Panc1 (cell line): ENCODE results near the gene SERPINB2. TPM values are rescaled to one million over a fixed set of nuclear protein-coding genes. Genes with fewer than 3 reads are reported as not detected.

Source experiments
- ATAC-seq: fragments of 200-7000 bp; cut with Tn5 transposase; 2 replicates; pipeline ENCODE4 v1.9.1; 2020; ENCODE audit warnings: mild to moderate bottlenecking, moderate library complexity
- BruUV-seq: library from RNA; stranded (reverse); fragments of 400-500 nt; replicated peaks from 2 replicates; lab custom pipeline; 2021; lab: Mats Ljungman, UMichigan
- CTCF ChIA-PET: fragments of 300-600 bp; sonication (Branson Sonifier 250); formaldehyde crosslinking; loops from one replicate; lab custom pipeline; 2022; ENCODE audit warnings: antibody characterized with exemption; lab: Charles Lee
- POLR2A ChIA-PET: fragments of 300-600 bp; sonication (Branson Sonifier 250); formaldehyde crosslinking; loops from one replicate; lab custom pipeline; 2022; ENCODE audit warnings: antibody characterized with exemption; lab: Charles Lee
- DNase-seq: peaks from one replicate; pipeline ENCODE4 v3.0.0-alpha.2; 2010; ENCODE audit warnings: low read depth, low spot score
- H3K27ac ChIP-seq: 2 replicates; pipeline ENCODE4 v1.5.1; 2011; ENCODE audit warnings: mild to moderate bottlenecking, low read length, inconsistent platforms
- H3K27me3 ChIP-seq: fragments of 200-500 bp; sonication (Bioruptor generic); 2 replicates; pipeline ENCODE4 v1.6.0; 2014; ENCODE audit warnings: low read length, inconsistent platforms; ENCODE audit not compliant: control insufficient read depth, insufficient read depth
- H3K36me3 ChIP-seq: fragments of 200-500 bp; sonication (Bioruptor generic); 2 replicates; pipeline ENCODE4 v1.5.1; 2014; ENCODE audit warnings: inconsistent platforms, mild to moderate bottlenecking, low read length, moderate library complexity; ENCODE audit not compliant: control insufficient read depth, insufficient read depth
- H3K4me1 ChIP-seq: 2 replicates; pipeline ENCODE4 v1.5.1; 2011; ENCODE audit warnings: inconsistent platforms, mild to moderate bottlenecking, low read length, moderate library complexity; ENCODE audit not compliant: control insufficient read depth, insufficient read depth
- H3K4me3 ChIP-seq, 2 experiments: 2 replicates each; pipeline ENCODE4 v1.5.1; 2011 to 2012; ENCODE audit warnings: low read depth in 2 of 2, low read length in 2 of 2, mild to moderate bottlenecking in 2 of 2, inconsistent platforms in 1 of 2, moderate library complexity in 1 of 2
- H3K9me3 ChIP-seq: fragments of 200-500 bp; sonication (Bioruptor generic); 2 replicates; pipeline ENCODE4 v1.5.1; 2014; ENCODE audit warnings: low read depth, mild to moderate bottlenecking, inconsistent platforms, low read length, moderate library complexity; ENCODE audit not compliant: control insufficient read depth, insufficient read depth
- CTCF ChIP-seq: fragments of 450-650 bp; IDR thresholded peaks from 2 replicates; pipeline ENCODE4 v1.5.1; 2017; ENCODE audit warnings: mild to moderate bottlenecking
- POLR2AphosphoS5 ChIP-seq: IDR thresholded peaks from 2 replicates; pipeline ENCODE4 v1.6.1; 2012; ENCODE audit warnings: mild to moderate bottlenecking, low read depth, low read length, moderate library complexity
- REST ChIP-seq, 2 experiments: IDR thresholded peaks; 2 replicates each; pipeline ENCODE4 v1.6.1; 2011 to 2012; ENCODE audit warnings: low read depth in 2 of 2, control low read depth in 1 of 2, low read length in 1 of 2, mild to moderate bottlenecking in 1 of 2, moderate library complexity in 1 of 2; ENCODE audit not compliant: insufficient read depth in 1 of 2
- SIN3A ChIP-seq: IDR thresholded peaks from 2 replicates; pipeline ENCODE4 v1.6.1; 2012; ENCODE audit warnings: low read depth, mild to moderate bottlenecking, low read length, moderate library complexity, borderline replicate concordance; ENCODE audit not compliant: insufficient read depth
- TCF7L2 ChIP-seq: IDR thresholded peaks from 2 replicates; pipeline ENCODE4 v1.6.1; 2011; ENCODE audit warnings: mild to moderate bottlenecking, low read depth, low read length, inconsistent platforms
- in situ Hi-C: cut with HindIII; loops from 2 replicates; pipeline ENCODE4 v1.10.0; 2016; ENCODE audit warnings: low sequenced_read_pairs, low pct_unique_long_range_greater_than_20kb
- intact Hi-C: fragments of 100-400 bp; cut with micrococcal nuclease; formaldehyde crosslinking; loops from one replicate; pipeline ENCODE4 v1.10.0; 2022; ENCODE audit not compliant: unreplicated experiment
- total RNA-seq: library from RNA; stranded (reverse); gene quantifications from one replicate; pipeline ENCODE4 v1.2.1, GENCODE V29; 2021; ENCODE audit not compliant: unreplicated experiment

SERPINB2 gene
- total RNA-seq, 1 experiment from 2014 or later: not detected

GRCh38 chr18:63872586-63872985 lies 14.9 kb upstream of the SERPINB2 start:
- Histone ChIP-seq H3K27ac (no peak overlapping the region), H3K9me3 (no peaks in the 10 kb centered on the region), H3K4me3 (no peak overlapping the region), H3K27me3 (no peaks in the 10 kb centered on the region), H3K36me3 (no peaks in the 10 kb centered on the region), H3K4me1 (no peaks in the 10 kb centered on the region)
- ChIA-PET POLR2A (no interaction called here), CTCF (no interaction called here)
- no TSS peak for BruUV-seq
- no peak for DNase-seq
- in situ Hi-C loops (no loop called here), intact Hi-C loops (no loop called here)
- no peak for ATAC-seq
- TF ChIP-seq POLR2AphosphoS5: no peak

- POLR2A ChIA-PET: no interaction called here
- BruUV-seq: no TSS peak
- ATAC-seq: no peak
- intact Hi-C loops: no loop called here
- Histone ChIP-seq H3K36me3 (no peaks in the 10 kb centered on the region), H3K27ac (no peak overlapping the region), H3K27me3 (no peaks in the 10 kb centered on the region), H3K4me1 (no peaks in the 10 kb centered on the region), H3K9me3 (no peaks in the 10 kb centered on the region), H3K4me3 (no peak overlapping the region)
- CTCF ChIA-PET: no interaction called here
- TF ChIP-seq CTCF: no peak
- TF ChIP-seq REST (IDR thresholded peaks at IDR 0.05; ENCODE audit: insufficient read depth in 1 of 2, low read depth in 2 of 2, low read length in 1 of 2): no peak
- TF ChIP-seq TCF7L2: no peak
- no peak for TF ChIP-seq SIN3A
- no peak for TF ChIP-seq POLR2AphosphoS5
- in situ Hi-C loops: no loop called here
- DNase-seq: no peak
These were observed 9.2 kb upstream of the SERPINB2 start for GRCh38 chr18:63878343-63878742.

GRCh38 chr18:63878925-63879324 lies 8.6 kb upstream of the SERPINB2 start:
- no peaks in the 10 kb centered on the region for H3K27me3 ChIP-seq
- in situ Hi-C loops: no loop called here
- no peaks in the 10 kb centered on the region for H3K4me1 ChIP-seq
- no peaks in the 10 kb centered on the region for H3K9me3 ChIP-seq
- intact Hi-C loops: no loop called here
- BruUV-seq: no TSS peak
- ChIA-PET CTCF (no interaction called here), POLR2A (no interaction called here)
- no peak overlapping the region for H3K4me3 ChIP-seq
- DNase-seq: no peak
- H3K27ac ChIP-seq: no peak overlapping the region
- TF ChIP-seq POLR2AphosphoS5 (no peak), REST (IDR thresholded peaks at IDR 0.05; ENCODE audit: insufficient read depth in 1 of 2, low read depth in 2 of 2, low read length in 1 of 2) (no peak), TCF7L2 (no peak), CTCF (no peak), SIN3A (no peak)
- H3K36me3 ChIP-seq: no peaks in the 10 kb centered on the region
- no peak for ATAC-seq
